Upper lobe of left lung (tissue), 4 donors: Measurements from ENCODE around the gene MAGOH.

ENCODE experiments used
- CTCF ChIP-seq, 6 experiments: fragments of 450-650 bp in 4 of 6; fragments of 200-600 bp in 2 of 6; sonication (generic) in 2 of 6; IDR thresholded peaks; one replicate each; pipeline ENCODE4 v1.5.1; 2016 to 2019; ENCODE audit warnings: antibody characterized with exemption in 6 of 6
- EP300 ChIP-seq, 4 donors: sonication (generic); formaldehyde crosslinking; IDR thresholded peaks; one replicate each; pipeline ENCODE4 v1.5.1; 2017; ENCODE audit warnings: antibody characterized with exemption in 4 of 4, control low read depth in 2 of 4
- POLR2A ChIP-seq, 4 donors: fragments of 450-650 bp; IDR thresholded peaks; one replicate each; pipeline ENCODE4 v1.5.1; 2016 to 2017; ENCODE audit warnings: antibody characterized with exemption in 4 of 4, mild to moderate bottlenecking in 2 of 4
- POLR2AphosphoS5 ChIP-seq, 2 donors: sonication (generic); formaldehyde crosslinking; IDR thresholded peaks; one replicate each; pipeline ENCODE4 v1.5.1; 2017; ENCODE audit warnings: antibody characterized with exemption in 2 of 2

- TF ChIP-seq POLR2AphosphoS5 (IDR thresholded peaks at IDR 0.05) (no peak), CTCF (IDR thresholded peaks at IDR 0.05) (no peak), POLR2A (IDR thresholded peaks at IDR 0.05) (no peak), EP300 (IDR thresholded peaks at IDR 0.05) (no peak)
Measured at GRCh38 chr1:53190210-53190611, 48.1 kb downstream of the MAGOH start.
